Tibial artery (tissue), 4 donors: ENCODE results near the gene SLC18A3.

ENCODE experiments used
- DNase-seq, 2 donors: peaks; one replicate each; pipeline ENCODE4 v3.0.0-alpha.2; 2019
- H3K27ac ChIP-seq, 2 donors: fragments of 200-600 bp; sonication (generic) in 1 of 2; 1 replicate in 1 of 2; 2 replicates in 1 of 2; pipeline ENCODE4 v1.5.1; 2018 to 2019; ENCODE audit warnings: mild to moderate bottlenecking in 1 of 2
- H3K27me3 ChIP-seq, 2 donors: fragments of 200-600 bp; sonication (generic) in 1 of 2; one replicate each; pipeline versions ENCODE4 v1.5.1 to v1.6.0; 2016 to 2019
- H3K36me3 ChIP-seq, 3 donors: fragments of 200-600 bp; sonication (generic) in 2 of 3; one replicate each; pipeline ENCODE4 v1.5.1; 2016 to 2019; ENCODE audit warnings: mild to moderate bottlenecking in 2 of 3
- H3K4me1 ChIP-seq, 4 donors: fragments of 200-600 bp; sonication (generic) in 2 of 4; 1 replicate in 3 of 4; 2 replicates in 1 of 4; pipeline ENCODE4 v1.5.1; 2016 to 2019
- H3K4me3 ChIP-seq, 2 donors: fragments of 200-600 bp; sonication (generic) in 1 of 2; 1 replicate in 1 of 2; 2 replicates in 1 of 2; pipeline ENCODE4 v1.5.1; 2018 to 2019; ENCODE audit warnings: mild to moderate bottlenecking in 2 of 2
- H3K9me3 ChIP-seq, 3 donors: fragments of 200-600 bp; sonication (generic) in 1 of 3; one replicate each; pipeline ENCODE4 v1.5.1; 2016 to 2019
- CTCF ChIP-seq, 2 experiments: fragments of 200-600 bp in 1 of 2; fragments of 450-650 bp in 1 of 2; IDR thresholded peaks; one replicate each; pipeline ENCODE4 v1.5.1; 2017 to 2019; ENCODE audit warnings: antibody characterized with exemption in 2 of 2, mild to moderate bottlenecking in 1 of 2, moderate library complexity in 1 of 2
- intact Hi-C: fragments of 100-400 bp; cut with DNase I; formaldehyde crosslinking; loops from one replicate; pipeline ENCODE4 v1.15.0; 2023; ENCODE audit warnings: low total_unique reads

The SLC18A3 gene

GRCh38 chr10:49610114-49610457 is at the start of gene SLC18A3:
Gene SLC18A3 (plus strand): TSS chr10:49610310. CDS start chr10:49610741, 431 bp downstream.
- Histone ChIP-seq H3K4me3 (peak within 1 kb of the TSS in 1 of 2 donors; percentile 32), H3K27me3 (peaks cover 0 to 96% of the 10 kb centered on the region in 2 donors), H3K9me3 (no peaks in the 10 kb centered on the region), H3K36me3 (no peaks in the 10 kb centered on the region), H3K27ac (no peak within 1 kb of the TSS), H3K4me1 (peaks cover 0 to 48% (median 35%) of the 10 kb centered on the region in 4 donors)
- no peak for DNase-seq
- no peak for TF ChIP-seq CTCF (IDR thresholded peaks at IDR 0.05)
- intact Hi-C loops, result no loop called here

GRCh38 chr10:49560526-49560925 is 49.6 kb upstream of the SLC18A3 start:
- H3K27ac ChIP-seq, result no peak overlapping the region
- H3K36me3 ChIP-seq, result no peaks in the 10 kb centered on the region
- no peaks in the 10 kb centered on the region for H3K4me1 ChIP-seq
- no peak for DNase-seq
- TF ChIP-seq CTCF (IDR thresholded peaks at IDR 0.05), result no peak
- H3K9me3 ChIP-seq, result no peaks in the 10 kb centered on the region
- peaks cover 0 to 3% of the 10 kb centered on the region in 2 donors for H3K27me3 ChIP-seq
- H3K4me3 ChIP-seq, result no peak overlapping the region
- intact Hi-C loops, result no loop called here

DNA sequence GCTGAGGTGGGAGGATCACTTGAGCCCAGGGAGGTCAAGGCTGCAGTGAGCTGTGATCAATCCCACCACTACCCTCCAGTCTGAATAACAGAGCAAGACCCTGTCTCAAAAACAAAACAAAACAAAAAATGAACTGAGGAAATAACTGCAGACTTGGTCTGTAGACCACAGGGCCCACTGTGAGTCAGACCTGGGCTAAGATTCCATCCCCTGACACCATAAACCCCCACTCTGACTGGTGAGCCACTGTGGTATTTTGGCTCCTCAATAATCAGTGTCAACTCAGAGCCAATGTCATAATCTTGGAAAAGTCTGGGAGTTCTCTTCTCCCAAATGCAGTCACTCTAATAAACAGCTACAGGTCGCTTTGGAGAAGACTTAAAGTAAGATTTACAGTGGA is 47.2 kb upstream of the SLC18A3 start:
- H3K36me3 ChIP-seq, result no peaks in the 10 kb centered on the region
- H3K27me3 ChIP-seq, result peaks cover 0 to 3% of the 10 kb centered on the region in 2 donors
- H3K4me1 ChIP-seq, result no peaks in the 10 kb centered on the region
- no peak for TF ChIP-seq CTCF (IDR thresholded peaks at IDR 0.05)
- H3K9me3 ChIP-seq, result no peaks in the 10 kb centered on the region
- DNase-seq, result no peak
- intact Hi-C loops, result no loop called here
- no peak overlapping the region for H3K27ac ChIP-seq
- H3K4me3 ChIP-seq, result no peak overlapping the region

DNA sequence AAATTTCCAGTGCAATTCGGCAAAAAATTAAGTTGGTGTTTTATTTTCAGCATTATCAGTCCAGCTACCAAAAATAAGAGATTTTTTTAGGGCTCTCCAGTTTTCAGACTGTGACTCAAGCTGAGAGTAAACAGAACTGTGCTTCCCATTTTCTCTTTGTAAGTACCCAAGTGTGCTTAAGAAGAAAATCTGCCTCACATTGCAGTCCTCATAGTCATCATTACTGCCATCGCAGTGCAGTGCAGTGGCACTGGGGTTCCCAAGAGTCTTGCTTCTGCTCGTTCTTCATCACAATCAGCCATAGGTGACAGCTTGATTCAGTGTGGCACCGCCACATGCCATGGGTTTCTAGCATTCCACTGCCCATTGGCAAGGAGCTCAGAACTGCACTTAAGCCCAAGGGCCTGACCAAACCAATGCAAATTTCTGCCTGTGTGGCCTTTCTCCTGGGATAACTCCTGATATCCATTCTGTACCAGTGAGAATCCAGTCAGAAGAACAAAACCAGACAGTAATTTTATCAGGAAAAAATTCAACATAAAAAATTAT is 45.6 kb upstream of the SLC18A3 start:
- H3K4me1 ChIP-seq, result no peaks in the 10 kb centered on the region
- intact Hi-C loops, result no loop called here
- peaks cover 0 to 3% (median 0%) of the 10 kb centered on the region in 3 donors for H3K9me3 ChIP-seq
- no peak overlapping the region for H3K27ac ChIP-seq
- peaks cover 0 to 3% of the 10 kb centered on the region in 2 donors for H3K27me3 ChIP-seq
- no peak for TF ChIP-seq CTCF (IDR thresholded peaks at IDR 0.05)
- DNase-seq, result no peak
- H3K36me3 ChIP-seq, result no peaks in the 10 kb centered on the region
- H3K4me3 ChIP-seq, result no peak overlapping the region

GRCh38 chr10:49567810-49568209 is 42.3 kb upstream of the SLC18A3 start:
- H3K36me3 ChIP-seq, result no peaks in the 10 kb centered on the region
- no peak for TF ChIP-seq CTCF (IDR thresholded peaks at IDR 0.05)

GRCh38 chr10:49568235-49568634 is 41.9 kb upstream of the SLC18A3 start:
- no peak for TF ChIP-seq CTCF (IDR thresholded peaks at IDR 0.05)

More at GRCh38 chr10:49567810-49568209, 42.3 kb upstream of the SLC18A3 start:
- Histone ChIP-seq H3K4me1 (no peaks in the 10 kb centered on the region), H3K4me3 (no peak overlapping the region), H3K27ac (no peak overlapping the region), H3K27me3 (no peaks in the 10 kb centered on the region), H3K9me3 (peaks cover 0 to 3% (median 0%) of the 10 kb centered on the region in 3 donors)
- intact Hi-C loops, result no loop called here
- DNase-seq, result no peak

More at GRCh38 chr10:49568235-49568634, 41.9 kb upstream of the SLC18A3 start:
- no peaks in the 10 kb centered on the region for H3K36me3 ChIP-seq
- intact Hi-C loops, result no loop called here
- H3K27ac ChIP-seq, result no peak overlapping the region
- DNase-seq, result no peak
- H3K4me1 ChIP-seq, result no peaks in the 10 kb centered on the region
- peaks cover 0 to 3% (median 0%) of the 10 kb centered on the region in 3 donors for H3K9me3 ChIP-seq
- no peaks in the 10 kb centered on the region for H3K27me3 ChIP-seq
- no peak overlapping the region for H3K4me3 ChIP-seq
